Activated CD4-positive, alpha-beta T cell treated with anti-CD3 and anti-CD28 coated beads, Interleukin-2, amount 50 U/mL, for 16 hours (primary cell): ENCODE results near the gene NAPB.
"Not testable (repeated sequence)": the region's sequence is repeated elsewhere in the genome, so short reads cannot be mapped to it uniquely, and the experiment has no call there.

Source experiments
- DNase-seq: peaks from one replicate; pipeline ENCODE4 v3.0.0-alpha.2; 2020

NAPB gene

DNA sequence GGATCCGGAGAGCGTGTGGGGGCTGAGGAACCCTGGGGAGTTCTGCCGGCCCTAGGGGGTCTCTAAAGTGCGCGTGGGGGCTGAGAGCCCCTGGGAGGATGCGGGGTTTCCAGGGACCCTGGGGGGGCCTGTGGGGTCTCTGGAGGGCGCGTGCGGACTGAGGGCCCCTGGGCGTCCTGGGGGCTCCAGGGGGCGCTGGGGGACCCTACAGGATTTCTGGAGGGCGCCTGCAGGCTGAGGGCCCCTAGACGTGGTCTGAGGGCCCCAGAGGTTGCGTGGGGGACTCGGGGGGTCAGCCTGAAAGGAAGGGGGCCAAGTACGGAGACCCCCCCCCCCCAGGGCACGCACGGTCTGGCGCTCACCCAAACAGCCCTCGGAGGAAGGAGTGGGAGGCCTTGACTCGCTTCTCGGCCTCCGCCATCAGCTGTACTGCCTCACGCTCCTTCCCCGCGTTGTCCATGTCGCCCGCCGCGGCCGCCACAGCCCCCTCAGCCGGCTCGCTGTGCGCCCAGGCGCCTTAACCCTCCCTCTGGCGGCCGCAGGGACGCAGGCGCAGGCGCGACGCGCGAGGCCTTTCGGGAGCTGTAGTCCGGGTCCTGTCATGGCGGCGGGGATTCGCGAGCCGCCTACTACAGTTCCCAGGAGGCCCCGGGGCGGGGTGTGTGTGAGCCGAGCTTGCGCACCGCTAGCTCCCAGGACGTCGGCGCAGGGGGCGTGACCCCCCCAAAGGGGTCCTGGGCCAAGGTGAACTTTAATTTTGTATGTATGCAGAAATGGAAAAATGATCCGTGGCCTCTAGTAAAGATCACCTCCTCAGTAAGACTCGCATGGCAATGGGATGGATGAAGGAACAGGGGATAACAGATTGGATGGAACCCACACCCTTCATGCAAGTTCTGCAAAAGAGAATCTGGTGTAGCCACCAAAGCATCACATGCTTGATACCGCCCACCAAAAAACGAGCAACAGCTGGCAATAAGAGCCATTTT, at the start of gene NAPB:
TSS of gene NAPB (minus strand) at position 546 of the 989 bp plus-strand sequence. CDS start at position 460, 86 bp downstream.
- peak; percentile 96 for DNase-seq

DNA sequence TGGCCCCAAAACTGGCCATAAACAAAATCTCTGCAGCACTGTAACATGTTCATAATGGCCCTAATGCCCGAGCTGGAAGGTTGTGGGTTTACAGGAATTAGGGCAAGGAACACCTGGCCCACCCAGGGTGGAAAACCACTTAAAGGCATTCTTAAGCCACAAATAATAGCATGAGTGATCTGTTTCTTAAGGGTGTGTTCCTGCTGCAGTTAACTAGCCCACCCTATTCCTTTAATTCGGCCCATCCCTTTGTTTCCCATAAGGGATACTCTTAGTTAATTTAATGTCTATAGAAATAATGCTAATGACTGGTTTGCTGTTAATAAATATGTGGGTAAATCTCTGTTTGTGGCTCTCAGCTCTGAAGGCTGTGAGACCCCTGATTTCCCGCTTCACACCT, 45.7 kb upstream of the NAPB start:
- DNase-seq = not testable (repeated sequence)

DNA sequence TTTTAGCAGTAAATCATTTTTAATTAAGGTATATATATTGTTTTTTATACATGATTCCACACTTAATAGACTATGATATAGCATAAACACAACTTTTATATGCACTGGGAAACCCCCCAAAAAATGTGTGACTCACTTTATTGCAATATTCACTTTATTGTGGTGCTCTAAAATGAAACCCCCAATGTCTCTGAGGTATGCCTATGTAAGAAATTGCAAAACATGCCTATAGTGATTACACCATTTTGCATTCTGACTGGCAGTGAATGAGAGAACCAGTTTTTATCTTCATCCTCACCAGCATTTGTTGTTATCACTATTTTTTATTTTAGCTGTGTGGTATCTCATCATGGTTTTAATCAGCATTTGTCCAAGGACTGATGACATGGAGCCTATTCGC, 39.9 kb upstream of the NAPB start:
- DNase-seq = no peak

DNA sequence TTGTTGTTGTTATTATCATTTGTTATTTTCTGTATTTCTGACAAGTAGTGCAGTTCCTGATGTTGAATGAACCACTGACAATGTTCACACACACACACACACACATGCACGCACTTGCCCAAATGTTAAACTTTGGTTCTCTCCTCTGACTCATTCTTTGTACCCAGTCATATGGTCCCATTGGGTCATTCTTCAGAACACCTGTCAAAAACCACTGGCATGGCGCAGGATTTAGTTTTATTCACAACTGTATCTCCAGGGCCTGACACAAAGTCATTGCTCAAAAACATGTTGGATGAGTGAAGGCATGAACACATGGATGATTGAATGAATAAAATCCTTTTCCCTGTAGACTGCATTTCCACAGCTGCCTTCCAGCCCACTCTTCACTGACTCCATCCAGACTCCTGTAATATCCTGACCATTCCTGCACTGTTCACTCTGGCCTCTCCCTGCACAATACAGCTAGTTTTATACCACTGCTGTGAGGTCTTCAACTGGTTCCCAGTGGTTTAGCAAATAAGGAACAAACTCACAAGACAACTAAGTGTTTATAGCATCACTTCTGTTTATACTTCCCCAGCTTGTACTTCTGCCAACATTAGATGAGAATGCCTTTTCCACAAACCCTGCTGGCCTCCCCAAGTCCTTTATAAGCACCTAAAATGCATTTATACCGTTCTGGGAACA, 38.3 kb upstream of the NAPB start:
- no peak for DNase-seq

DNA sequence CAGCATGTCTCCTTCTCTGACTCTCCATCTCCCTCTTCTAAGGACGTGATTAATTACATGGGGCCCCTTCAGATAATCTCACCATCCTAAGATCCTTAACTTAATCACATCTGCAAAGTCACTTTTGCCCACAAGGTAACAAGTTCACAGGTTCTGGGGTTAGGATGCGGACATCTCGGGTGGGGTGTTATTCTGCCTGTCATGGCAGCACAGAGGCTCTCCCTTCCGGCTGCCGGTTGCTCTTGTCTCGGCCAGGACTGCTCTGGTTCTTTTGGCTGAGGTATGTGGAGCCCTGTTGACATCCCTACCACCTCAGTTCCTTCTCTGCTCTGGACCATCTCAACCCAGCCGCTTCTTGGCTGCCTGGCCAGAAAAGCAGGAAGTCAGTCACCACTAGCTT, 35.6 kb upstream of the NAPB start:
- DNase-seq = no peak

DNA sequence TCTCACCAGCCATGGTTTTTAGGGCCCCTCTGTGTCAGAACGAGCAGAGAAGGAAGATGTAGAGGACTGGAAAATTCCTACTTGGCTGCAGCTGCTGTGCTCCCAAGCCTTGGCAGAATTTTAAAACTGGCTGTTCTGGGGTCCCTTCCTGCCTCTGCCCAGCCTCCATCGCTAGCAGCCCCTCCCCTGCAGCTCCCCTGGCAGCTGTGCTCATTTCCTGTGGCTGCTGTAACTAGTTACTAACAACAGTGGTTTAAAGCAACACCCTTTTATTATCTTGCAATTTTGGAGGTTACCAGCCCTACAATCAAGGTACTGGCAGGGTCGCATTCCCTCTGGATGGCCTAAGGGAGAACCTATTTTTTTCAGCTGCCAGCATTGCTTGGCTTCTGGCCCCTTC, 35.1 kb upstream of the NAPB start:
- no peak for DNase-seq

DNA sequence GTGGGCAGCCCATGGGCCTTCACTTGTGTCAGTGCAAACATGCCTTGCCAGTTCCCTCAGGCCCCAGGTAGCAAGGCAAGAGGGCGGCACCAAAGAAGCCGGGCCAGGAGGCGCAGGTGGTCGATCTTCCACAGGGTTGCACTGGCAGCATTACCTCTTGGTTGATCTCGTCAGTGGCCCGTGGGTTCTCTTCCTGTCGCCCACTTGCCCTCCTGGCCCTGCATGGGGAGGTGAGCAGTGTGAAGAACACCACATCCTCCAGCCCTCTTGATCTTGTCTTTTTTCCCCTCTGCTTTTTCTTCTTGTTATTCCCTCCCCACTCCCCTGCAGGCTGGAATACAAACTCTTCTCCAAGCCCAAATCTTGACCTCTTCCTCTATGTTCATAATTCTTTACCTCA, 34.4 kb upstream of the NAPB start:
- no peak for DNase-seq

DNA sequence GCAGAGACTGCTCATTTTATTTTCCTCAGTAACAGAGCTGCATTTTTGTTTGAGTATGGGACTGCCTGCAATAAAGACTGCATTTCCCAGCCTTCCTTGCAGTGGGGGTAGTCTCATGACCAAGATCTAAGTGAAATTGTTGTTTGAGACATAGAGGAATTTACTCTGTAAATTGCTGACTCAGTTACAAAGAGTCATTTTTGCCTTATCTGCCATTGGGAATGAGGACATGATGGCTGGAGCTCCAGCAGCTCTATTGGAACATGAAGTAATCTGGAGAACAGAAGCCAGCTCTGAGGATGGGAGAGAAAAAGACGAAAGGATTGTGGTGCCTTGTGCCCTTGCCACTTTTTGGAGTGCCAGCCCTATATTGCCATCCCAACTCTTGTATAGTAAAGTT, 33.5 kb upstream of the NAPB start:
- no peak for DNase-seq

DNA sequence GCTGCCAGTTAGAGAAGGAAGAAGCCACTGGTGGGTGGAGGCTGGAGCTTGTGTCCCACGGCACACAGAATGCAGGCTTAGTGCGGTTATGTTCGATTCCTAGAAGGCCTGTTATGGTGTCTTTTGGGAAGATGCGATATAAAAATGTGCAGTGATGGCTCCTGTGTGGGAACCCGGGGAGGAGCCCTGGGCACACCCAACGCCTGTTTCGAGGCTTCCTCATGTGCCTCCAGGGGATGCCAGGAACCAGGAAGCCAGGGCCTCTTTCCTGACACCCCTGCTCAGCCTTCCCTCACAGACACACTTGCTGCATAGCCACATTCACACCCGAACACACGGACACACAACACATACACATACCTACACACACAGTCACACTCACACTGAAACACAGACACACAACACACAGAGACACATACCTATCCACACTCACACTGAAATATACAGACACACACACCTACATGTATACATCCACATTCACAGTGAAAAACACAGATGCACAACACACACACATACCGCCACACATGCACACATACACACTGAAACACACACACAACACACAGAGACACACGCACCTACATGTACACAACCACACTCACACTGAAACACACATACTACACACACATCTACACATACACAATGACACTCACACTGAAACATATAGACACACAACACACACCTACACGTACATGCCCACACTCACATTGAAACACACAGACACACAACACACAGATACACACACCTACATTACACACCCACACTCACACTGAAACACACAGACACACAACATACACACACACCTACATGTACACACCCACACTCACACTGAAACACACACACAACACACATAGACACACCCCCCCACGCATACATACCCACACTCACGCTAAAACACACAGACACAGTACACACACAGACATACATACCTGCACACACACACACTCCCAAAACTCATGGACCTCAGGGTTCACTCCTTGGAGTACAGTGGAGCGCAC, 32.6 kb upstream of the NAPB start:
- no peak for DNase-seq

DNA sequence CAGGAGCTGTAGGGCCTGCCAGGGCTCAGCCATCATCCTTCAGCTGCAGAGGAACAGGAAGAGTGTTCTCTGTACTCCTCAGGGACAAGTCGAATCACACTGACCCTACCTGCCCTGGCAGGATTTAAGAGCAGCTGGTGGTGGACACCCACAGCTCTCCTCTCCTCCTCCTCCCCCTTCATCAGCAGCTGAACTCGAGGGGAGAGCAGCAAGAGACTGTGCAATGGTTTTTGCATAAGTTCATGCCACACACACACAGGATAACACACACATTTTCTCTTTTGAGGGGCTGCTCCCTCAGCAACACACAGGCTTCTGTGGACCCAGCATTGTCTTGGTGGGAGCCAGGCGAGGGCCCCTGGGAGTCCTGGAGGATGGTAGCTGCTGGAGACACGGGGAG, 31.5 kb upstream of the NAPB start, which contains the start of gene CST11:
TSS of gene CST11 (minus strand) at position 101 of the 400 bp plus-strand sequence. CDS start at position 36, 65 bp downstream.
- DNase-seq = no peak

DNA sequence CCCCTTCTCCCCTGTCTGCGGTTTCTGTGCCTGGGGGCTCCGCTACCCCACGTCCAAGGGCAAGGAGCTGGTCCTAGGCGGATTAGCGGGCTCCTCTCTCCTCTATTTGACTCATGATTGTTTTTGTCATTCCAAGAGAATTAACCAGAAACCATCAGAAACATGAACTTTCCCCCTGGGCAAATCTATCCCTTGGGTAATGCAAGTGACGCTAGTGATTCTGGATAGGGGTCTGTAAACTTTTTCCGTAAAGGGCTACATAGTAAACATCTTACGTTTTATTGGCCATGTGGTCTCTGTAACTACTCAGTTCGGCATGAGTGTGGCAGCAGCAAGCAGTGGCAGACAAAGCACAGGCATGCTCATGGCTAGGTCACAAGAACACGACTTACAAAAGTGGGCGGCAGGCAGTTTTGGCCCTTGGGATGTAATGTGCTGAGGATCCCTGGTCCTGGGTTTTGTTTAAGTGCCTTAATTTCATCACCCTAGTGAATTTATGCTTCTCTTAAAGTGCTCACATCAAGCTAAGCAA, 30.7 kb upstream of the NAPB start:
- DNase-seq = no peak

DNA sequence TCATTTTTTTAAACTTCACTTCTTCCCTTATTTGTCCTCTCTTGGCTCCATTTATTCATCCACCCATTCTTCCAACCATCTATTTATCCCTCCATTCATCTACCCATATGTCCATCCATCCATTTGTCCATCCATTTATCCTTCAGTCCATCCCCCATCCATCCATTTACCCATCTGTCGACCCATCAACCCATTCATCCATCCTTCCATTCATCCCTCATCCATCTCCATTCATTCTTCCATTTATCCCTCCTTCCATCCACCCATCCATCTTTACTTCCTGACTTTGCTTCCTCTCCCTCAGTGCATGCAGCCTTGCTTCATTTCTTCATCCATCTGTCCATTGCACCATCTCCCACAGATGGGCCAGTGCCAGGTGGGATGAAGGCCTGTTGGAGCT, 29.6 kb upstream of the NAPB start:
- no peak for DNase-seq

DNA sequence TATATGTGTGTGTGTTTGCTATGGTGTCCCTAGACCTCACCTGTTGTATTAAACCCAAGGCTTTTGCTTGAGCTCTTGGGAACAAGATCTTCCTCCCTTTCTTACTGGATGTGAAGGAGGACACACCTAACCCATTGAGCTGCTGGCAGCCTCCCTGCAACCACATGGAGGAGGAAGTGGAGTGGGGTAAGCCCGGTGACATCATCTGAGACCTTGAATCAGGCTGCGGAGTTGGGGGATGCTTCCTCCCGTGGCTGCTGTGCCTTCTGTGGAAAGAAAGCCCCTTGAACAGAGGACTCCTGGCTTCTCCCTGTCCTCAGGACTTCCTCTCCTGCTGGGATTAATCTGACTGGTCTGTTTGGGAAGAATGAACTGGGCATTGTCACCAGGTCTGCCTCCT, 28.1 kb upstream of the NAPB start:
- DNase-seq = peak; percentile 5

DNA sequence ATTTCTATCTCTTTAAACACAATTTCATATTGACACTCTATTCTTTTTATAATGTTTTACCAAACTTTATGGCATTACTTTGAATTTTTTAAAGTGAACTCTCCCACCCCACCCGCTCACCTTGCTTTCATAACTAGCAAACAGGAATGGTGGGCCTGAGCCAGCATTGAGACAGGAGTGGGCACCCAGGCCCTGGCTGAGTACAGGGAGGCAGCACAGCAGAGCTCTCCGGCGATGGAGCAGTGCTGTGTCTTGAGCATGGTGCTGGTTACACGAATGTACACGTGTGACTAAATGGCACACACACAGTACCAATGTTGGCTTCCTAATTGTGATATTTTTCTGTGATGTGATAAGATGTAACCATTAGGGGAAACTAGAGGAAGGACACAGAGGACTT, 26.9 kb upstream of the NAPB start:
- no peak for DNase-seq

DNA sequence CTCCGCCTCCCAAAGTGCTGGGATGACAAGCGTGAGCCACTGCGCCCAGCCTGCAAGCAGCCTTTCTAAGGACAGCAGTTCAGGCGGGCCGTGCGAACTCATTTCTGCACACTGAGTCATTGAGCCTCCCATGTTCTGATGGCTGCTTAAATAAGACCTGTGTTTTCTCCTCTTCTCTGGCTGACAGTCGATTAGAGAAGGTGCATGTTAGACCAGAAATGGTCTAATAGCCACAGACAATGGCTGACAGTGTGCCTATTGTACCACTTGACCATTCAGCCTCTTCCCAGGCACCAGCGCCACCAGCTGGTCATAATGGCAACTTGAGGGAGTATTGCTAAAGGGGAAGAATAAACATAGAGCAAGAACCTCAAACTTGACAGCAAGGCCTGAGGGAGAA, 25.2 kb upstream of the NAPB start:
- DNase-seq = peak; percentile 47

DNA sequence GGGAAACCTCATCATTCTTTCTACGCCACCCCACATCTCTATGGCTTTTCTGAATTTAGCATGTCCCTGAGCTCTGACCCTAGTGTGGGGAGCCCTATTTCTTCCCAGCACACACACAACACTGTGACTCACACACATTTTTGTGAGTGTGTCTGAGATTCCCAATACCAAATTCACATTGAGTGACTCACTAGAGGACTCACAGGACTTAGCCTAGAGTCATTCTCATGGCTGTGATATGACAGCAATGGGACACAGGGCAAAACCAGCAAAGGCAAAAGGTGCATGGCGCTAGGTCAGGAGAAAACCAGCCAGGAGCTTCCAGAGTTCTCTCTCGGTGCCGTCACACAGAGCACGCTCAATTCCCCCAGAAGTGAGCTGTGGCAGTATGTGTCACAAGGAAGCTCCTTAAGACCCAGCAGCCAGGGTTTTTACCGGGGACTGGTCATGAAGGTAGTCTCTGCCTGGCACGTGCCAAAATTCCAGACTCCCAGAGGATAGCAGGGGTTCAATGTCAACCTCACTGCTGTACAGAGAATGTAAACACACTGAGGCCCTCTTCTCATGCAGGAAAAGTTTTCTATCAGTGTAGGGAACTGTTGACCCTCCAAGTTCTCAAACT, 24.4 kb upstream of the NAPB start:
- no peak for DNase-seq

DNA sequence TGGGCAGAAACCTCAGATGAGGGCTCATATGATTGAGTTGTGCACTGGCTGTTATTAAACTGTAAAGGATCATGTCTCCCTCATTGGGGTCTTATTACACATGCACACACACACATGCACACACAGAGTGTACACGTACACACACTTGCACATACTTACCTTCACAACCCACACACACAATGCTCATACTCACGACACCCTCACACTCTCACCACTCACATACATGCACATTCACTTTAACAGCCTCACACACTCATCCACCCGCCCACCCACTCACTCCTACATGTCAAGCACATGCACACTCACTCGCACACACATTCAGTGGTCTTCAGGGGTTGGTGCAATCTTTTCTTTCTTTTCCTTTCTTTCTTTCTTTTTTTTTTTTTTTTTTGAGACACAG, 23.6 kb upstream of the NAPB start:
- no peak for DNase-seq

DNA sequence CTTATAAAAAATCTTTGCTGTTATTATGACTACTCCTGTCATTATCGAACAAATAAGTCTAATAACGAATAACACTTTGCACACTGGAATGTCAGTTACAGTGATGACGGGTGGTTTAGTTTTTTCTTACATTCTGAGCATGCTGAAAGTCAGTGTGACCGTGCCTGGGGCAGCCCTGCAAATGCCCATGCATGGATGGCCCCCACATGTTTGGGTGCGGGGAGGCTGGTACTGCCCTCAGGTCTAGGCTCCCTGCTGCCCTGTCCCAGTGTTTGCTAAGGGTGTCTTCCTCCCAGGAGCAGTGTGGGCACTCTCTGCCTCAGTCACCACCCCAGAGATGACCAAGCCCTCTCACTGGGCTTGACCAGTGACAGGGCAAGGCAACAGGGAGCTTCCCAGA, 21.1 kb upstream of the NAPB start:
- DNase-seq = no peak

DNA sequence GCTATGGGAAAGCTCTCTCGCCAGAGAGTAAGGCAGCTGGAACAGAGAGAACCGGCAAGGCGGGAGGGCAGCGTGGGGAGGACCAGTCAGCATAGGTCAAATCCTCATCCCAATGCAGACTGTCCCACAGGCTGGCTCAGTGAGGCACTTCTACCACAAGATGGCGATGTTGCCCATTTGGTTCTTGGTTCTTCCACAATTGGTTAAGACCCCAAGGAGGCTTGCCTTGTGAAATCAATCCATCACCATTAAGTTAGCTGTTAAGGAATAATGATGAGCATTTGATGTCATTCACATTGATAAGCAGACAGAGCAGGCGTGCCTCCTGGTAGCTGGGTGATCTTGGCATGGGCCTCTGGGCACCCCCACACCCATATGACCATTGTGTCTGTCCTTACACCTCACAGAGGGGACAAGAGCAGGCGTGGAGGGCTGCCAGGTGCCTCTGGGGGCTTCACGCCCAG, 20.6 kb upstream of the NAPB start:
- peak; percentile 66 for DNase-seq

DNA sequence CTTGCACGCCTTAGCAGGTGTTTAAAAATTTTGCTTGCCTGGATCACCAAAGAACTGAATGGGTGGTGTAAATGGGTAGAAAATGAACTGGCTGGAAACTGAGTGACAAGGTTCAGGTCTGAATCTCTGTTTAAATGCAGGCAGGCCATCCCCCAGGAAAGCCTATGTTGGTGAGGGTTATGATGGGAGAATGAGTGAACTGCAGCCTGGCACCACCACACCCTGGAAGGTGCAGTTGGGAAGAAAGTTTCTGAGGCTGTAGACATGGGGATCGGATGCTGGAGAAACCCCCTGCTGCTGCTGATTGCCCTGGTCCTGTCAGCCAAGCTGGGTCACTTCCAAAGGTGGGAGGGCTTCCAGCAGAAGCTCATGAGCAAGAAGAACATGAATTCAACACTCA, 18.7 kb upstream of the NAPB start:
- DNase-seq = no peak

DNA sequence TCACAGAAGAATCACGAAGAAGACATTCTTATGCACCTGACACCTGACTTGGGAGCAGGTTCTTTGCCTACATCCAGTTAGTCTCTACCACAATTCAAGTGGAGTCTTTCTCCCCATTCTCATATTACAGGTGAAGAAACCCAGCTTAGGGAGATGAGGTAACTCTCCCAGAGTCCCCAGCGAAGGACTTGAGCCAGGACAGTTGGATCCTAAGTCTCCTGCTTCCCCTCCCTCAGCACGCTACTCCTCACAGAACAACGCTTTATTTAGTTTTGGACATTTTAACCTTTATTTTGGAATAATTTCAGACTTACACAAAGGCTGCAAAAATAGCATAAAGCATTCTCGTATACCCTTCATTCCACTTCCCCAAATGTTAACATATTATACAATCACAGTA, 17.4 kb upstream of the NAPB start:
- DNase-seq = no peak
